Prostate gland (tissue), 2 donors: ENCODE results near the gene SORBS1. TPM values are rescaled to one million over a fixed set of nuclear protein-coding genes. Genes with fewer than 3 reads are reported as not detected.

ENCODE experiments used
- DNase-seq: peaks from one replicate; pipeline ENCODE4 v3.0.0-alpha.2; 2019; ENCODE audit warnings: low spot score
- H3K27ac ChIP-seq, 2 donors: fragments of 200-600 bp; sonication (generic); 2 replicates each; pipeline ENCODE4 v1.5.1; 2017 to 2019
- H3K27me3 ChIP-seq: fragments of 200-600 bp; sonication (generic); replicated peaks from 2 replicates; pipeline ENCODE4 v1.5.1; 2019; ENCODE audit not compliant: insufficient read depth
- H3K36me3 ChIP-seq, 2 donors: fragments of 200-600 bp; sonication (generic); 1 replicate in 1 of 2; 2 replicates in 1 of 2; pipeline versions ENCODE4 v1.5.1 to v1.8.1; 2017 to 2019
- H3K4me1 ChIP-seq: fragments of 200-600 bp; sonication (generic); replicated peaks from 2 replicates; pipeline ENCODE4 v1.5.1; 2019
- H3K4me3 ChIP-seq, 2 donors: fragments of 200-600 bp; sonication (generic); 2 replicates each; pipeline ENCODE4 v1.5.1; 2017 to 2019
- H3K9me3 ChIP-seq: fragments of 200-600 bp; sonication (generic); 2 replicates; pipeline ENCODE4 v1.5.1; 2017
- POLR2A ChIP-seq: fragments of 450-650 bp; IDR thresholded peaks from one replicate; pipeline ENCODE4 v1.6.1; 2016; ENCODE audit warnings: antibody characterized with exemption, mild to moderate bottlenecking
- POLR2AphosphoS5 ChIP-seq: sonication (generic); formaldehyde crosslinking; IDR thresholded peaks from one replicate; pipeline ENCODE4 v1.6.1; 2017; ENCODE audit warnings: antibody characterized with exemption
- WGBS: methylation state at CpG from one replicate; pipeline ENCODE4 v1.1.5; 2018; 5-methylcytosine and 5-hydroxymethylcytosine counted together
- intact Hi-C: fragments of 100-400 bp; cut with DNase I; formaldehyde crosslinking; loops from one replicate; pipeline ENCODE4 v1.14.2; 2022
- total RNA-seq, 2 donors: library from RNA; depleted of rRNA; stranded (reverse); fragments of >200 nt; gene quantifications; one replicate each; pipeline ENCODE4 v1.1.0, GENCODE V29; 2016
- TF ChIP-seq, protein P1 (sequence below), 4 experiments: fragments of 200-600 bp in 2 of 4; fragments of 450-650 bp in 2 of 4; sonication (generic) in 2 of 4; IDR thresholded peaks; 1 replicate in 3 of 4; 2 replicates in 1 of 4; pipeline ENCODE4 v1.5.1; 2016 to 2019; ENCODE audit warnings: antibody characterized with exemption in 4 of 4, mild to moderate bottlenecking in 2 of 4, moderate library complexity in 2 of 4

Gene SORBS1
- total RNA-seq, 2 donors from 2014 or later: 84.6 to 189 TPM

DNA sequence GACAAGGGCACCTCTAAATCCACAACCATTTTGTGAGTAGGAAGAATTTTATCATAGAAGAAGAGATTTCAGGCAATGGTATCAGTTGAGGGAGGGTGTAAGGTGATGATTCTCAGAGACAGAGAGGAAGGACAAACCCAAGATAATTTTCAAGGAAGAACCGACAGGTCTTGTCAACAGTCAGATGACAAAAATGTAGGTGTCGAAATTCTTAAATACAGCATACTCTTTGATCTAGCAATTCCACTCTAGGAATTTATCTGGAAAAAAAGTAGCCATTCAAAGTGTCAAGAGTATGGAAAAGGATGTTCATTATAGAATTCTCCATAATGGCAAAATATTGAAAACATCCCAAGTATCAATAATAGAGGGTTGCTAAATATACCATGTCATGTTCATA lies 256.2 kb downstream of the SORBS1 start:
- TF ChIP-seq POLR2AphosphoS5 (no peak), POLR2A (no peak)
- TF ChIP-seq, protein P1, sequence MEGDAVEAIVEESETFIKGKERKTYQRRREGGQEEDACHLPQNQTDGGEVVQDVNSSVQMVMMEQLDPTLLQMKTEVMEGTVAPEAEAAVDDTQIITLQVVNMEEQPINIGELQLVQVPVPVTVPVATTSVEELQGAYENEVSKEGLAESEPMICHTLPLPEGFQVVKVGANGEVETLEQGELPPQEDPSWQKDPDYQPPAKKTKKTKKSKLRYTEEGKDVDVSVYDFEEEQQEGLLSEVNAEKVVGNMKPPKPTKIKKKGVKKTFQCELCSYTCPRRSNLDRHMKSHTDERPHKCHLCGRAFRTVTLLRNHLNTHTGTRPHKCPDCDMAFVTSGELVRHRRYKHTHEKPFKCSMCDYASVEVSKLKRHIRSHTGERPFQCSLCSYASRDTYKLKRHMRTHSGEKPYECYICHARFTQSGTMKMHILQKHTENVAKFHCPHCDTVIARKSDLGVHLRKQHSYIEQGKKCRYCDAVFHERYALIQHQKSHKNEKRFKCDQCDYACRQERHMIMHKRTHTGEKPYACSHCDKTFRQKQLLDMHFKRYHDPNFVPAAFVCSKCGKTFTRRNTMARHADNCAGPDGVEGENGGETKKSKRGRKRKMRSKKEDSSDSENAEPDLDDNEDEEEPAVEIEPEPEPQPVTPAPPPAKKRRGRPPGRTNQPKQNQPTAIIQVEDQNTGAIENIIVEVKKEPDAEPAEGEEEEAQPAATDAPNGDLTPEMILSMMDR (IDR thresholded peaks at IDR 0.05): no peak
- no peak for DNase-seq
- no peaks in the 10 kb centered on the region for H3K4me1 ChIP-seq
- no peak overlapping the region for H3K27ac ChIP-seq
- H3K4me3 ChIP-seq: no peak overlapping the region
- no peaks in the 10 kb centered on the region for H3K9me3 ChIP-seq
- no peaks in the 10 kb centered on the region for H3K27me3 ChIP-seq
- H3K36me3 ChIP-seq: no peaks in the 10 kb centered on the region
- 86% methylated on average over 2 of the region's 2 CpGs for WGBS
- intact Hi-C loops: no loop called here

DNA sequence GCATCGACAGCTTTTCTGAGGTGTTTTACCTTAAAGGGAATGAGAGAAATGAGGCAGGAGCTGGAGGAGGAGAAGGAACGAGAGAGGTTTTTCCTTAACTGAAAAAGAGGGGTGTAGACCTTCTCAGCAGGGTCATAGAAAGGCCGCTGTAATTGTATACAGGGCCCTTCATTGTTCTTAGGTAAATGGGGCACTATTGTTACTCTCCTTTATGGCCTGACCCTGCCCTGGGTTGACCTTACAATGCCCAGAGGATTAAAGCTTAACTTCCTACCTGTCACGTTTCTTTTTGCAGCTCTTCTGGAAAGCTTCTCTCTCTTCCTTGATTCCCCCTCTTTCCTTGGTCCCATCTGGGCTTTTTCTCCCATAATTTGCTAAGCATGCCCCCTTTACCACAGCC lies 256.7 kb downstream of the SORBS1 start:
- Histone ChIP-seq H3K36me3 (no peaks in the 10 kb centered on the region), H3K9me3 (no peaks in the 10 kb centered on the region), H3K27me3 (no peaks in the 10 kb centered on the region), H3K4me1 (no peaks in the 10 kb centered on the region), H3K4me3 (no peak overlapping the region), H3K27ac (no peak overlapping the region)
- WGBS: 76% methylated on average over 4 of the region's 4 CpGs
- intact Hi-C loops: no loop called here
- TF ChIP-seq, protein P1 (IDR thresholded peaks at IDR 0.05): no peak
- no peak for TF ChIP-seq POLR2A
- DNase-seq: no peak

DNA sequence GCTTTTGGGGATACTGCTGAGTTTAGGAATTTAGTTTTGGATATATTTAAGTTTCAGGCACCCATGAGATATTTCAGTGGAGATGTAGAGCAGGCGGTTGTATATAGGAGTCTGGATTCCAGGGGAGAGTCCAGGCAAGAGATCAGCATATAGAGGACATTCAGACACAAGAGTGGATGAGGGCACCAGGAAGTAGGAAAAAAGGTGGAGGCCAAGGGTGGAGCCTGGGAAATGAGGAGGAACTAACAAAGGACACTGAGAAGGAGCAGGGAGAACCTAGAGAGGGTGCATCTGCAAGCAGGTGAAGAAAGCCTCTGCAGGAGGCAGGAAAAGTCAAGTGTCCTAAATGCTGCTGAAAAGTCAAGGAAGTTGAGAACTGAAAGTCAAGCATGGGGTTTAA lies 257.2 kb downstream of the SORBS1 start:
- Histone ChIP-seq H3K27me3 (no peaks in the 10 kb centered on the region), H3K4me3 (no peak overlapping the region), H3K27ac (no peak overlapping the region), H3K36me3 (no peaks in the 10 kb centered on the region), H3K9me3 (no peaks in the 10 kb centered on the region), H3K4me1 (no peaks in the 10 kb centered on the region)
- no peak for DNase-seq
- WGBS: 96% methylated on average over 1 of the region's 1 CpG
- intact Hi-C loops: no loop called here
- TF ChIP-seq POLR2A (no peak), POLR2AphosphoS5 (no peak)
- TF ChIP-seq, protein P1 (IDR thresholded peaks at IDR 0.05): no peak

DNA sequence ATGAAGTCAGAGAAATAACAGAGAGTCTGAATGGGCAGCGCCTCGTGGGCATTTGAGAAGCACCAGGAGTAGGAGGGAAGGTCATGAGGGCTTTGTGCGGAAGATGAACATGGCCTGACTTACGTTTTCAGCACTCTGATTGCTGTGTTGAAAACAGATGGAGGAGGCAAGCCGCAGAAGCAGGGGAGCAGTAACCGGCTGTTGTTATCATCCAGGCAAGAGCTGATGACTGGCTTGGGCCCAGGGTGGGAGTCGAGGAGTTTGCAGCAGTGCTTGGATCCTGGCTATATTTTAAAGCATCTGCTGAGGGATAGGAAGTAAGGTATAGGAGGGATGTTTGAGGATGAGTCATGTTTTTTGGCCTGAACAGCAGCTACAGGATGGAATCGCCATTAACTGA lies 257.6 kb downstream of the SORBS1 start:
- H3K27me3 ChIP-seq: no peaks in the 10 kb centered on the region
- H3K4me1 ChIP-seq: no peaks in the 10 kb centered on the region
- no peak overlapping the region for H3K27ac ChIP-seq
- no peaks in the 10 kb centered on the region for H3K9me3 ChIP-seq
- TF ChIP-seq, protein P1 (IDR thresholded peaks at IDR 0.05): no peak
- TF ChIP-seq POLR2AphosphoS5: no peak
- no peak for TF ChIP-seq POLR2A
- DNase-seq: no peak
- WGBS: 85% methylated on average over 8 of the region's 8 CpGs
- intact Hi-C loops: no loop called here
- H3K36me3 ChIP-seq: no peaks in the 10 kb centered on the region
- H3K4me3 ChIP-seq: no peak overlapping the region

DNA sequence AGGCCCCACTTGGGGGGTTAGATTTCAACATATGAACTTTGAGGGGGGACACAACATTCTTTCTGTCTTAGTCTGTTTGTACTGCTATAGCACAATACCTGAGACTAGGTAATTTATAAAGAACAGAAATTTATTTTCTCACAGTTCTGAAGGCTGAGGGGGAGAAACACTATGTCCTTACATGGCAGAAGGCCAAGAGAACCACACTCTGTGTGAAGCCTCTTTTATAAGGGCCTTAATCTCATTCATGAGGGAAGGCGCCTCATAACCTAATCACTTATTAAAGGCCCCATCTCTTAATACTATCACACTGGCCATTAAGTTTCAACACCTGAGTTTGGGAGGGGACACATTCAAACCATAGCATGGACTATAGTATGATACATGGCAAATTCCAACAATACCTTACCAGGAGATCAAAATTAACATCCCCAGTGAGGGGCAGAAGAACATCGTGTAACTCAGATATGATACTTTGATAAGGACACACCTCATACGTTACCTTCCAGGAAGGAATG lies 261.1 kb downstream of the SORBS1 start:
- no peak for DNase-seq
- TF ChIP-seq POLR2A (no peak), POLR2AphosphoS5 (no peak)
- TF ChIP-seq, protein P1 (IDR thresholded peaks at IDR 0.05): no peak
- Histone ChIP-seq H3K27ac (no peak overlapping the region), H3K36me3 (no peaks in the 10 kb centered on the region), H3K4me3 (no peak overlapping the region), H3K9me3 (no peaks in the 10 kb centered on the region), H3K4me1 (no peaks in the 10 kb centered on the region), H3K27me3 (no peaks in the 10 kb centered on the region)
- intact Hi-C loops: no loop called here
- WGBS: 64% methylated on average over 3 of the region's 3 CpGs
